GM18519 (cell line): ENCODE data around the gene MRPL19.

Experiments used
- ATAC-seq: cut with Tn5 transposase; IDR thresholded peaks from one replicate; pipeline ENCODE4 v1.9.1; 2021; ENCODE audit warnings: mild to moderate bottlenecking, moderate library complexity; ENCODE audit not compliant: unreplicated experiment, low FRiP score

MRPL19 gene

DNA sequence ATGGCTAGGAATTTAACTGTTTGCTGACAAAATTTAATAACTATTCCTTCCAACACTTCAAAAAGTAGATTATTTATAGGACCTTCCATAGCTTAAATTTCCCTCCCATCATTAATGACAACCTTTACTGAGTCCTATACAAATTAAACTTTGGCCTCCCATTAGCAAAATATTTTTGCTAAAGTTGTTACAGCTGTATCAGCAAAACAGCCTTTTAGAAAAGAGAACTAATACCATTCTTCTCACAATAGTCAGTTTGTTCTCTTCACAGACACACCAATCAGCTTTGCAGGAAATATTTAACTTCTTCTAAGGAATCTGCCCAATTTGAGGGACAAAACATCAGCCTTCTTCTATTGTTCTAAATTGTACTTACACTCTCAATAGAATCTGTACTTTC, 76.1 kb downstream of the MRPL19 start:
- no peak for ATAC-seq

DNA sequence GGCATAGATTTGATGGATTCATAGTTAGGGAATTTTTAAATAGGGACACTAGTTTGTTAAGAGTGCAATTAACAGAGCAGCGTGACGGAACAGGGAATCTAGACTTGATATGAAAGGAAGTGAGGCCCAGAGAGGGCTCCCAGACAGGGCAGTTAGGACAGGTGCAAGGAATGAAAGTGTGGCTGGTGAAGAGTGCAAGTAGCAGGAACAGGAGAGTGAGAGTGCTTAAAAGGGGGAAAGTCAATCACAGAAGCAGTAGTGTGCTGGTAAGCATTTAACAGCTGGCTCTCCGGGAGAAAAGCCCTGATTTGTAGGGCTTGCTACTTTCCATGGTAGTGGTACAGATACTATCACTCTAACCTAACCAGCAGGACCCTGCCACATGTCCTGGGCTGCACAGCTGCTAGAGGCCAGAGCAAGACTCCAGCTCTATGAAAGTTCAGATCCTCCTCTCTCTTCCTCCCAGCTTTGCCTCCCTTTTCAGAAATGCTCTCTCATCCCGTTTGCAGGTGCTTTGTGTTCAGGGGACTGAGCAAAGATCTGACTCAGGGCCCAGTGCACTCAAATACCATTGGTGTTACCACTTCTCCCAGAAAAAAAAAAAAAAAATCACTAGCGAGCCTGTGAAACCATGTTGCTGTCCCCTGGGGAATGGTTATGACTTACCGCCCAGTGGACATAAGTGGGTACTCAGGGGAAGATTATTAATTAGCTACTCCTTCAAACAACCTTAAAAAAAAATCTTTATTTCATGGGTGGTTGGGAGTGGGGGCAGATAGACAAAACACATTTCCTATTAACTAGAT, 82.2 kb downstream of the MRPL19 start:
- no peak for ATAC-seq

DNA sequence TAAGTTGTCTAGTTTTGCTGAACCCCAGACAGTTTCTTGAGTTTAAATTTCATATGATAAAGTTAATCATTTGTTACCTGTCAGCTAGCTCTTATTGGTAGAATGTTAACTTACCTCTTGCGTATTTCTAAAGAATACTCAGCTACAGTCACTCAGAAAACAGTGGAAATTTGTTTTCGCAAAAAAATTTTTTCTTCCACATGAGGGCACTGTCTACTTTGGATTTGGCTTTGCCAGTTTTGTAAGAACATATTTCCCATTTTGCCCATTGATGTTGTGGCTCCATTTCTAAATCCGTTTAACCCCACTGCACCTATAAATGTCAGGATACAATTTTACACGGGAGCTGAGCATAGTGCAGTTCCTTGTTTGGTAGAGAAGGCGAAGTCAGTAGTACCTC, 83.3 kb downstream of the MRPL19 start:
- ATAC-seq: no peak

DNA sequence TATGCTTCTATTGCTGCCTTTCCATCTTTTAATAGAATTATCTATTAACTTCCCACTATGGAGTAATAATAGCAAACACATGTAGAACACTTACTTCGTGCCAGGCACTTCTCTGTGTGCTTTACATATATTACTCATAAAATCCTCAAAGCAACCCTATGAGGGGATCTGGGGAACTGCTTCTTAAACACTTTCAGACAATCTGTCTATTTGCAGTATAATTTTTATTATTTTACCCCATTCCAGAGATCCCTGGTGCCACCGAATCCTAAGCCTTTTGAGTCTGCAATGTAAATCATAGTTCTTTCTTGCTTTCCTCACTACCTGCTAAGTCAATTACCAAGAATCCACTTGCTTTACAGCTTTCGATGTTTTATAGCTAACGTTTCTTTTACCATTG, 89.7 kb downstream of the MRPL19 start:
- no peak for ATAC-seq

DNA sequence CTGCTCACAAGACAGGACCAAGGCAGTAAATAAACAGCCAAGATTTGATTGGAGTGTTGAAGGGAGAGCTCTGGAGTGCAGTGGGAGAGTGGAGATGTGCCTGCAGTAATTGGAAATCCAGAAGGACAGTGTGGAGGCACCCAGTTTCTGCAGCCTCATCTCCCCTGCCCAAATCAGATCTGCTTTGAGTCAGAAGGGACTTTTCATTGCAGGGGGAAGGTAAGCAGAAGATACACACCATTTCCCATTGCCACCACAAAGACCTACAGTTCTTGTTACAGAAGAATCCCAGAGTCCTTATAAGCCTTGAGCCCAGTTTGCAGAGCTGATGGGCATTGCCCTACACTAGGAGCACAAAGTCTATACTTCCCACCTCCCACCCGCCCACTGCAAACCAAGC, 91.4 kb downstream of the MRPL19 start:
- ATAC-seq: no peak
